HG03045 (cell line): Measurements from ENCODE around the gene TTLL11.

Experiments
- ATAC-seq: cut with Tn5 transposase; IDR thresholded peaks from one replicate; pipeline ENCODE4 v1.9.1; 2021; ENCODE audit warnings: mild to moderate bottlenecking, moderate library complexity; ENCODE audit not compliant: unreplicated experiment

TTLL11 gene

DNA sequence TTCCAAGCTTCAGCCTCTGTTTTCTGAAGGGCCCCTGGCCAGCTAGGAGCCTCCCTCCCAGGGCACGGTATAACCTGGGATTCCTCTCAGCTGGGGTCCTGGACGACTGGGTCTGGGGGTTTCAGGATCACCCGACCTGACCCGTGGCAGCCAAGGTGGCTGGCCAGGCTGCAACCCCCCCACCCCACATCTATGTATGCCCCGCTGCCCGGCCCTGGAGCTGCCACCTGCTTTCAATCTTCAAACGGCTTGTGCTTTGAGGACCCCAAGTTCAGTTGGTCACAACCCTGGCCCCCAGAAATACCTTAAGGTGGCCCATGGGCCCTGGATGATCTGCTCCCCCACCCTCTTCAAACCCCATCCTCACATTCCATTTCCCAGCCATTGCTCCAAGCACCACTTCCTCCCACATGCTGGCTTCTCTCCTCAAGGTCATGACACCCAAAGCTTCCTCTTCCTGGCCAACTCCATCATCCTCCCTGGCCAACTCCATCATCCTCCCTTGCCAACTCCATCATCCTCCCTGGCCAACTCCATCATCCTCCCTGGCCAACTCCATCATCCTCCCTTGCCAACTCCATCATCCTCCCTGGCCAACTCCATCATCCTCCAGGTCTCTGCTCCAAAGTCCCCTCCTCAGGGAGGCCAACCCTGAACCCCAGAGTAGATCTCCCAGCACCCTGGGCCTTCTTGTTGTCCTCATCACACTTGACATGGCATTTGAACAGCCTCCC is 17.2 kb upstream of the TTLL11 start:
- no peak for ATAC-seq

DNA sequence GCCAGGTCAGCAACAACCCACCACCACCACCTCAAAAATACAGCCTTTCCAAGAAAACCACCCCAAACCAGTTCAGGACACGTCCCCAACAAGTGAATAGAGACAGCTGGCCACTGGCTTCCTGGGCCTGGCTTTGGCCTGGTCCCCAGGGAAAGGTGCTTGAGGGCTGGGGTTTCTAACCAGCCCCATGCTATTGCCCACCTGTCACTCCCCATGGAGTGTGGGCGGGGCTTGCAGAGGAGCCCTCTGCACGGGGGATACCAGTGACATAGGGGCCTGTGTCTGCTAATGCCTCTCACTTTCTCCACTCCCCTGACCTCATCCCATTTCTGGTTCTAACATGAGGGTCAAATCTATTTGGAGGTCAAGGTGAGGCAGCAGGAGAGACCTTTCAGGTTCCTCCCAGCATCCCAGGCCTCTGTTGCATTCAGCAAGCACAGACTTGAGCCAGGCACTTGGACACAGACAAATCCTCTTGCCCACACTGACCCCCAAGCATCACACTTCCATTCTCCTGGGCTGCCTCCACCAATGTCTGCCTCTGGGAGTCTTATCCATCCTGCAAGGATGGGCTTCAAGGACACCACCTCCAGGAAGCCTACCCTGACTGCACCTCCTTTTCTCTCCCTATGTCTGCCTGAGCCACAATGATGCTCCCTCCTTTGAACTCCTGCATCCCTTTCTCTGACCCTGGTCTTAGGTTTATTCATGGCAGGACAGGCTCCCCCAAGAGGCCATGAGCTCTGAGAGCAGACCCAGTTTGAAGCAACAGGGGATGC is 16.1 kb upstream of the TTLL11 start:
- no peak for ATAC-seq

DNA sequence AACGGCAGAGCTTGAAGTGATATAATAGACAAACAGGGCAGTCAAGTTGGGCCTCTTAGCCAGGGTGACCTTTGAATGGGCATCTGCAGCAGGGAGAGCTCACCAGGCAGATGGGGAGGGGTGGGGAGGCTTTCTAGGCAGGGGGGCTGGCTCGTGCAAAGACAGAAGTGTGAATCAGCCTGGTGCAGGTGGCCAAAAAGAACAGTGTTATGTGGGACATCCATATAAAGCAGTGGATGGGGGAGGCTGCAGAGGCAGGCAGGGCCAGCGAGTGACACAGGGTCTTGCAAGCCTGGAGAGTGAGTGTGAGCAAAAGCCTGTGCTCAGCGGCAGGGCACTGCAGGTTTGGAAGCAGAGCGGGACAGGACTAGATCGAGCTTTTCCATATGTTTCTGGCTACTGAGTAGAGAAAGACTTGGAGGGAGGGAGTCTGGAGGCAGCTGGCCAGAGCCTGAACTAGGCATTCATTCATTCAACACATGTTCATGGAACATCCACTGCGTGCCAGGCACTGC is 14.2 kb upstream of the TTLL11 start:
- no peak for ATAC-seq

DNA sequence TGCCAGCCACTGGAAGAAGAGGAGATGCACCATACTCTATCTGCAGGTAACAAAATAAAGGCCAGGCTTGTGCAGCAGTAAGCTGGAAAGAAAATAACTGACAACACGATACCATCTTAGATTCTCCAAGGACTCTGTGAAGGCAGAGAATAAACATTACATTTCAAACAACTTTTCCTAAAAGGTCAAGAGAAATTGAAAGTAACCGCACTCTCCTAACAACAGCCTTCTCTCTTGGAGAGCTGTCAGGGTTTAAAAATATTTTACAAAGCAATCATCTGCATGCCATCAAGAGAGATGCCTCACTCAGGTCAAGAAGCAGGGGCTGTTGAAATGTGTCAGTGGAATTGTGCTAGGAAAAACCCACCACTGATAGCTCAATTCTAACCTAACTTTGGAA is 13.5 kb upstream of the TTLL11 start:
- ATAC-seq: no peak

DNA sequence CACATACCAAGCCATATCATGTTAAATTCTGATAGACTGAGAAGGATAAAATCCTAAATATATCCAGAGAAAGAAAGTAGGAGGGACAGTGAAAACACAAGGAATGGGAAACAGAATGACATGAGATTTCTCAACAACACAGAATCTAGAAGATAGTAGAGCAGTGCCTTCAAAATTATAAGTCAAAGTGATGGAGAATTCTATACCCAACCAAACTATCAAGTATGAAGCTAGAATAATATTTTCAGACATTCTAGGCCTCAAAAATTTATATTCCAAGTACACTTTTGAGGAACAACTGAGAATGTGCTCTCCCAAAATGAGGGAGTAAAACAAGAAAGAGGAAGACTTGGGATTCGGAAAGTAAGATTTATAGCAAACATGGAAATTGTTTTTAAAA is 10.9 kb upstream of the TTLL11 start:
- ATAC-seq: no peak

DNA sequence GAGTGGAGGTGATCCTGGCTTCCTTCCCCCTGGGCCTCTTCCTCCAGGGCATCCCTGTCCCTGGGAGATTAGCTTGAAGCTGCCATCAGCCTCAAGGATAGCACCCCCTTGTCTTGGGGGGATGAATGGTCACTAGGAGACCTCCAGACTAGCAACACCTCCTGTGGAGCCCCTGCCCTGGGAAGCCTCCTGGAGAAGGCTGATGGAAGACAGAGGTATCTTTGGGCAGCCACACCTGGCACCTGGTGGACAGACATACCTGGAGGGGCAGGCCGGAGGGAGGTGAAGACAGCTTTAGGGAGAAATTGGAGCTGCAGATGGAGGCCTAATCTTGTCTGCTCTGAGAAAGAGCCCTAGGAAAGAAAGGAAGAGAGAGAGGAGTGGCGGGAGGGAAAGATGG is 9.0 kb upstream of the TTLL11 start:
- no peak for ATAC-seq

DNA sequence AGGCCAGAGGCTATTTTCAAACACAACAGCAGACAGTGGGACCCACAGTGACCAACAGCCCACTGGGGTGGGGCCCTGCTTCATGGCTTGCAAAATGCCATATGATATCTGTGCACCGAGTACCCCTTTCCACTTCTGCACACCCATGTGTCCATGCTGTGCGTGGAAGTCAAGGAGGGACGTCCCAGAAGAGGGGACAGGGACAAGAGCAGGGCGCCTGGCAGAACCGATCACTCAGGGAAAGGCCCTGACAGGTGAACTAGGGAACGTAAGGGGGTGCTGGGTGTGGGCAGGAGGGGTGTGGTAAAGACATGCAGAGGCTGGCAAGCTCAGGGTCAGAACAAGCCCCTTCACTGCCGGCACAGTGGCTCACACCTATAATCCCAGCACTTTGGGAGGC is 7.6 kb upstream of the TTLL11 start:
- no peak for ATAC-seq

DNA sequence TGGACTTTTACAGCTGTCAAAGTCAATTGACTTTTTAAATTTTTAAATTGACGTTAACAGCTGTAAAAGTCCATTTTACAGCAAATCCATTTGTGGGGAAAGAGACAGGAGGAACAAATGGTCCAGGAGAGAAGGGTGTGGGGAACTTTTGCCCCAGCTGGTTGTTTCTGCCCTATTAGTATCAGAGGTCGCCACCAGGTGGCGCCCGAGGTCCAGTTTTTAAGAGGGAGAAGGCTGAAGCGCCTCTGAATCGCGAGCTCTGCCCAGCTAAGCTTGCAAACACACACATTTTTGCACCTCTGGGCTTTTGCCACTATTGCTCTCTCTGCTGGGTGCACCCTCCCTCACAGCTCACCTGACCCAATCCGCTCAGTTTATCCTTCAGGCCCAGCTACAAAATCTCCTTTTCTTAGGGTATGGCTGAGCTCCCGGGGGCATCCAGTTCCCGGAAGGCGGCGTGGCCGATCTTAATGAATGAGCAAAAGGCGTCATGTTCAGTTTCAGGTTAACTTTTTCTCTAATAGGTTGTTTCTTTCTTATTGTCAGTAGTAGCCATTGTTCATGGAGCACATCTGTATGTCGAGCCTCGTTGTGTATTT is 6.3 kb upstream of the TTLL11 start:
- peak; percentile 46 for ATAC-seq

DNA sequence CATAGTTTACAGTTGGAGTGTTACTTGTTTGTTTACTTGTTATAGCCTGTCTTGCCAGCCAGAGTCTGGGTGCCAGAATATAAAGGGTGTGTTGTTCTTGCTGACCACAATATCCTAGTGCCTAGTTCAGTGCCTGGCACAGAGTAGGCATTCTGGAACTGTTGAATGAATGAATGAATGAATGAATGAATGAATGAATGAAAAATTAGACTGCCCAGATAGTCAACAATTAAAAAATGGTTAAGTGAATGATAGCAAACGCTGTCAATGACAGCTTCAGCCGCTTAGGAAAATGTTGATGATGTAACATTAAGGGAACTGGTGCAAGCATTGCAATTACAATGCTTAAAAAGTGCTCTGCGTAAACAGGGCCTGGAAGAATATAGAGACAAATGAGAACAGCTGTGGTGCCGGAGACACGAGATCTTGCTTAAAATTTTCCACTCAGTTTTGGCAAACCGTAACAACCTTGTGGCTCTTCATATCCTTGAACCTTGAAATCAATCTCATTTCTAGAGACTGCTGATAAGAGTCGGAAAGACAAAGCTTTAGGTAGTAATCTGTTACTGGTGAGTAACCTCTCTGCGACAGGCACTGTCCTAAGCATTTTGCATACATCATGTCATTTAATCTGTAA is 4.7 kb upstream of the TTLL11 start:
- ATAC-seq: no peak

DNA sequence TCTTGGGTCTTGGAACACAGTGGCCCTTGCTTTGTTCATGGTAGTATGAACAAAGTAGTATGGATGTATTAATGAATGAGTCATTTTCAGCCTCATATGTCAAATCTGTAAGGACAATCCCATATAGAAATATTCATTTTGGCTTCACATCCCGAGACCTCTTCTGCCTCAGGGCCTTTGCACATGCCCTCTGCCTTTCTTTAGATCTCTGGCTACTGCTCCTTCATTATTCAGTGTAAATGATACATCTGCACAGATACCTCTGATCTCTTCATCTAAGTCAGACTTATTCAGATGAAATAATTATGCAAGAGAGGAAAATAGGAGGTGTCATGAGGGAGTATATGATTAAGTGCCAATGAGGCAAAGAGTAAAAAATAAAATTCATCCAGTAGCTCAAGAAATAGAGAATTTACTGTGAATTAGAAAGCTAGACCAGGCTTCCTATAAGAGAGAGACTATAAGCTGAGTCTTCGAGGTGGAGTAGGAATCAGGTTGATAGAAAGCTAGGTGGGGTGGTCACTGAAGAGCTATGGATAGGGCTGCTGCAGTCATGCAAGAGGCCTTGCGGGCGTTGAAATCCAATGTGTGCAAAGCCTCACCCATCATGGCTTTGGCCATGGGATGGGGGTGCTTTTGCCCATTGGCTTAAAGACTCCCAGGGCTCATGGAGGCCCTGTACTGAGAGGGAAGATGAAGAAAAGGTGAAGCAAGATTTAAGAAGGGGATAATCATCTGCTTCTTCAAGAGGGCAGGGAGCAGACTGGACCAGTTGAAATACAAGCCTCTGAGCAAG is 3.7 kb upstream of the TTLL11 start:
- ATAC-seq: no peak

DNA sequence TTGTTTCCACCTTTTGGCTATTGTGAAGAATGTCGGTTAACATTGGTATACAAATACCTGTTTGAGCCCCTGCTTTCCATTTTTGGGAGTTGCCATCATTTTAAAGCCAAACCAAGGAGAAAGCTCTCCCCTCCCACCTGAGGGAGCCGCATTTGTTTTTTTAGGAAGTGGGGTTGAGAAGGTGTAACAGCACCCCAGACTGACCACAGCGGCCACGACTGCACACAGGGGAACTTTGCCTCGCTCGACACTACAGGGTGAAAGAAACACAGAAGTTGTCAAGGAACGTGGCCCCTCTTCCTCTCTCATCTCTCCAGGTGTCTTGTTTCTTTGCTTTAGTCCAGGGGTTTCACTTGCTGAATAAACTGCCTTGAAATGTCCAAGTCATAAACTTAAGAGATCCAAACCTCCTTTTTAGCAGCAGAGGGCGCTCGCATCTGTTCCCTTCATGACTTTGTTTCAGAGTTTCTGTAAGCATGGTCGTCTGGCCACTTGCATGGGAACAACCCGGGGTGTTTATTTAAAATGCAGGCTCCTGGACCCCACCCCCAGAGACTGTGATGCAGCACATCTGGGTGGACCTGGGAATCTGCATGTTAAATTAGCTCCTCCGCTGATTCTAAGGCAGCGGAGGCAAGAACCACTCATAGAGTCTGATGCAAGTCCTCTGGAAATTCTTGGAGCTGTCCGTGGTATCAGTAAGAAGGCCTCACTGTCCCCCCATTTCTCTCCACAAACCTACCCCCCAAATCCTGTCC is 2.1 kb upstream of the TTLL11 start:
- no peak for ATAC-seq

DNA sequence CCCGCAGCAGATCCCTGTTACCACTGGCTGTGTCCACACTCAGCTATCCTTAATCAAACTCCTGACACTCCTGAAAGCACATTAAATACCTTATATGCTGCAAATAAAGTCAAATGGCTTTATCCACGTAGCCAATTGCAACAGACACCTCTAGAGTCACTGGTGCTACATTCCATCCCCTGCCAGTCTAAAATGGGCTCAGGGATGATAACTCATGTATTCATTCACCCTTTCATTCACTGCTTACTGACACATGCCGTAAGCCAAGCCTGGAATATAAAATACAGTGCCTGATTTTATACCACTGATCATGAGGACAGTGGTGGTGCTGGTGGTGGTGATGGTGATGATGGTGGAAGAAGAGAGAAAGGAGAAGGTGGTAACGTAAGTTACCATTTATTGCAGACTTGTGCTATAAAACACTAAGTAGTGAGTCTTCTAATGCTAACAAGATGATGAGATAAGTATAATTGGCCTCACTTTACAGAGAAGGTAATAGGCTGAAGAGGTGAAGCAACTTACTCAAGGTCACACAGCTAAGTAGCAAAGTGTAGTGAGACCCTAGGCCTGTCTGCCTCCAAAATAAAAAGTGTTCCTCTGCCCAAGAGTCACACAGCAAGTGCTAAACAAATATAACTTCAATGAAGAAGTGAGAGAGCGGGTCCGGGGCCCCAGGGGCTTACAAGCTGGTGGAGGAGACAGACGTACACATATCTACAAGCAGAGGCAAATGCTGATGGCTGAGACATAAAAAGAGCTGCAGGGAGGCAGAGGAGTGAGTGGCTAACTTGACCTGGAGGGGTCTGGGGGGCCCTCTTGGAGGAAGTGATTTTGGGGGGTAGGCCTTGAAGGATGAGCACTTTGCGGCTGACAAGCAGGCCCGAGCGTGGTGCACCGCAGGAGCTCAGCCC is 1.2 kb downstream of the TTLL11 start:
- no peak for ATAC-seq

DNA sequence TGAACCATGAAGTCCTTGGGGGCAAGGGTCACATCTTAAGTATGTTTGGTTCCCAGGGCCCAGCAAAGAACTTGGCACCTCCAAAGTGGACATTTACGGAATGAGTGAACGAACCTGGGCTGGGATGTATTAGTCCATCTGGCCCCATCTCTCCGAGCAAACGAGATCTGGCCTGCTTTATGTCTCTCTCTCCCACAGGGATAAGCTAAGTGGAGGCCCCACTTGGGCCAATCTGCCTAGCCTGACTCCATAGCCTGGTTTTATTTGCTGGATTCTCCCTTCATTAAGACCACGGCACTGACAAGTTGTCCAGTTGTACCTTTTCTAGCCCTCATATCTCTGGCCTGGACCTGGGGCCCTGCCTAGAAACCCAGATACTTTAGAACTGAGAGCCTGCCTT is 2.1 kb downstream of the TTLL11 start:
- ATAC-seq: no peak

DNA sequence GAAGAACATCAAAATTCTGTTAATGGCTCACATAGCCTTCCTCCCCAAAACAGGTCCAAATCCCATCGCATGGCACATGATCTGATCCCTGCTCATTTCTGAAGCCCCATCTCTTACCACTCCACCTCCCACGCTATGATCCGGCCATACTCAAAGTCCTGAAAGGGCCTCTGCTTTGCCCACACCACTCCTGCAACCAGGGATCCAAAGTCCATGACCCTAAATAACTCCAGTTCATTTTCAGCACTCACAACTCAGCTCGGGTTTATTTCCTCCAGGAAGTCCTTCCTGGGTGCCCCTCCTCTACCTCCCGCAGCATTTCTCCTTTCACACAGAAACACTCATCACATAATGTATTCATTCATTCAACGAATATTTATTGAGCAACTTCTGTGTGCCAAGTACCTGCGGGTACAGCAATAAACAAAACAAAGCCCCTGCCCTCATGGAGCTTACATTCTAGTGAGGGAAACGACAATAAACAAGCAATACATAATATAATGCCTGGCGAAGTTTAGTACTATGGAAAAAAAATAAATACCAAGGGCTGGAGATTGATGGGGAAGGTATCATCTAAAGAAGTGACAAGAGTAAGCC is 2.7 kb downstream of the TTLL11 start:
- ATAC-seq: no peak

DNA sequence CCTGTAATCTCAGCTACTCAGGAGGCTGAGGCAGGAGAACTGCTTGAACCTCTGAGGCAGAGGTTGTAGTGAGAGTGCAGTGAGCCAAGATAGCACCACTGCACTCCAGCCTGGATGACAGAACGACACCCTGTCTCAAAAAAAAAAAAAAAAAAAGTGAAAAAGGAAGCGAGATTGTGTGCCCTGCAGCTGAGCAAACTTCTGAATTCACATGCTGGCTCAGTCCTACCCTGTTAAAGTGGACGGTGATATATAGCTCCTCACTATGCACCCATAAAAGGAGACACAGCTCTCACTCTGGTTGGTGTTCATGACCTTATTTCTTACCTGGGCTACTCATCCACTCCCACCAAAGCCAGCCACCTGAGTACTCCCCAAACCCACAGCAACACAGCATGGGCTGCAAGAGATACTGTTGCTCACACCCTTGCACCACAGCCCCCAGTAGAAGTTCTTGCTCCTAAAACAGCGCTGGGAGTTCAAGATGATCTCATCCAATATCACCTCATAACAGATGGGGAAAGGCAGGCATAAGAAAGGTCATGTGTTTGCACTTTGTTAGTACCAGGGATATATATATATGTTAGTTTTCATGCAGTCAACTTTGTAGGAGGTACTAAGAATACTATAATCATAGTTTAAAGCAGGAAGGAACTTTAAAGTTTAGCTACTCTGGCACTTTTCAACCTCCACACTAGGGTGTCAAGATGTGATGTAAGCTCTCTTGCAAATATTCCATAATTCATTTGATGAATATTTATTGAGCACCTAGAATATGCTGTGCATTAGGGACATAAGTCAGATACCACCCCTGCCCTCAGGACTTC is 4.0 kb downstream of the TTLL11 start:
- ATAC-seq: no peak

DNA sequence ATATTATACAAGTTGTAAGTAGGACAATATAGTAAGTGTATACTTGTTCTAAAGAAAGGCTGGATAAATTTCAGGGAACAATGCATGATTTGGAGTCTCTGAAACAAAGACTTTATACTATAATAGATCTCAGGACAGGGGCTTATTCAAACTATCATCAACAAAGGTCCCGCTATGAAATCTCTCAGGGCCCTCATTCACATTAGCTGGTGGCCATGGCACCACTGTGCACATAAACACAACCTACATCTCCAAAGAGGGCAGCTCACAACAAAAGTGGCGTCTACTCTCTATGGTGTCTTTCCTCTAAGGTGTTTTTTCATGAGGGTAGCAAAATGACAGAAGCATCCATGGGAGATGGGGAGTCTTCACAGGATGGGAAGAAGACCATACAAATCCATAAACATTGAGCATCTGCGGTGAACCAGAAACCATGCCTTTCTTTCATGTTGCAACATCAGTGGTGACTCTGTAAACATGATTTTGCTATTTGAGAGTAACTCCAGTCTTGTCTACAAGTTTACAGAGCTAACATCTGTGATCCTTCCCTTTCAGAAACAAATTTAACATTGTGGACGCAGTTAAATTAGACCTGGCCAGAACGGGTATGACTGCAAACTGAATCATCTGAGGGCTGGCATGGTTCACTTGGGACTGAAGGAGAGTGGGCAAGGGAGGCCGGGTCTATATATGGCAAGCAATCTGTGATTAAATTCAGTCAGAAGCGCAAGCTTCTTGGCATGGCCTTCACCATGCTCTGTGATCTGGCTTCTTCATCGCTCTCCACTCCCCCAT is 5.5 kb downstream of the TTLL11 start:
- ATAC-seq: no peak

DNA sequence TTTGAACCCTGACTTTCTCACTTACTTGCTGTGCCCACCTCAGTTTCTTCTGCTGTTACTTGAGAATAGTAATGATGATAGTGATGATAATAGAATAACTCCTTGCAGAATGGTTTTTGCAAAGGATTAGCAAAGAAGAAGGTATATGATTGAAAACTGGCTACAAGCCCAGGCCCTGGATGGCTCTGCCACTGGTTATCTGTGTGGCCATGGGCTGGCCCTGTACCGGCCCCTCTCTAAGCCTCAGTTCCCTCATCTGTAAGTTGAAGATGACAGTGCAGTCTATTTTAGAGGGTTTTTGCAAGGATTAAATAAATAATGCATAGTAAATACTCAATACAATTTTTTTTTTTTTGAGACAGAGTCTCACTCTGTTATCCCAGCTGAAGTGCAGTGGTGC is 6.2 kb downstream of the TTLL11 start:
- no peak for ATAC-seq
